Loucy (cell line): ENCODE measurements around the gene CDK2.

Experiments used
- EZH2phosphoT487 ChIP-seq: fragments of 200-600 bp; IDR thresholded peaks from 2 replicates; pipeline ENCODE4 v1.6.1; 2018; ENCODE audit warnings: antibody characterized with exemption, mild to moderate bottlenecking, moderate library complexity, borderline replicate concordance
- TF ChIP-seq, protein P1 (sequence below): fragments of 200-600 bp; sonication (generic); conservative IDR thresholded peaks from 2 replicates; pipeline ENCODE4 v1.5.1; 2014; ENCODE audit warnings: mild to moderate bottlenecking, antibody characterized with exemption, low read length

DNA sequence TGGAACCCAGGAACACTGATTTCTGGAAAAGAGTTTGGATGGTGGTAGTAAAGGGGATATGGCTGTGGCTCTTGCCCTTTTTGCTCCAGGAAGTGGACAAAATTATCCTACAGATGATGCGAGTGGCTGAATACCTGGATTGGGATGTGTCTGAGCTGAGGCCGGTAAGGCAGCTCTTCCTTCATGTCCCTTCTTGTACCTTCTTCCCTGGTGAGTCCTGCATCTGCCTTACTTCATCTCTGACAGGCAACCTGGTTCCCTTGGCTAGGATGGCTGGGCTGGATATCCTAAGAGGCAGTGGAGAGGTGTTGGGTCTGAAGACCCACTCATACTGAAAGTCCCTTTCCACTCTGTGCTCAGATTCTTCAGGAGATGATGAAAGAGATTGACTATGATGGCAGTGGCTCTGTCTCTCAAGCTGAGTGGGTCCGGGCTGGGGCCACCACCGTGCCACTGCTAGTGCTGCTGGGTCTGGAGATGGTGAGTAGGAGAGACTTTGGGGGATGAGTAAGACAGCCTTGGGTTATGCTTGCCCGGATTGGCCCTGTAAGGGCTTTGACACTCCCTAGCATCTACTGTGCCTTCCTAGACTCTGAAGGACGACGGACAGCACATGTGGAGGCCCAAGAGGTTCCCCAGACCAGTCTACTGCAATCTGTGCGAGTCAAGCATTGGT lies 27.7 kb upstream of the CDK2 start:
- TF ChIP-seq, protein P1, sequence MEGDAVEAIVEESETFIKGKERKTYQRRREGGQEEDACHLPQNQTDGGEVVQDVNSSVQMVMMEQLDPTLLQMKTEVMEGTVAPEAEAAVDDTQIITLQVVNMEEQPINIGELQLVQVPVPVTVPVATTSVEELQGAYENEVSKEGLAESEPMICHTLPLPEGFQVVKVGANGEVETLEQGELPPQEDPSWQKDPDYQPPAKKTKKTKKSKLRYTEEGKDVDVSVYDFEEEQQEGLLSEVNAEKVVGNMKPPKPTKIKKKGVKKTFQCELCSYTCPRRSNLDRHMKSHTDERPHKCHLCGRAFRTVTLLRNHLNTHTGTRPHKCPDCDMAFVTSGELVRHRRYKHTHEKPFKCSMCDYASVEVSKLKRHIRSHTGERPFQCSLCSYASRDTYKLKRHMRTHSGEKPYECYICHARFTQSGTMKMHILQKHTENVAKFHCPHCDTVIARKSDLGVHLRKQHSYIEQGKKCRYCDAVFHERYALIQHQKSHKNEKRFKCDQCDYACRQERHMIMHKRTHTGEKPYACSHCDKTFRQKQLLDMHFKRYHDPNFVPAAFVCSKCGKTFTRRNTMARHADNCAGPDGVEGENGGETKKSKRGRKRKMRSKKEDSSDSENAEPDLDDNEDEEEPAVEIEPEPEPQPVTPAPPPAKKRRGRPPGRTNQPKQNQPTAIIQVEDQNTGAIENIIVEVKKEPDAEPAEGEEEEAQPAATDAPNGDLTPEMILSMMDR, result no peak
- TF ChIP-seq EZH2phosphoT487, result no peak
